ENCODE measurements around the gene NEK11.

DNA sequence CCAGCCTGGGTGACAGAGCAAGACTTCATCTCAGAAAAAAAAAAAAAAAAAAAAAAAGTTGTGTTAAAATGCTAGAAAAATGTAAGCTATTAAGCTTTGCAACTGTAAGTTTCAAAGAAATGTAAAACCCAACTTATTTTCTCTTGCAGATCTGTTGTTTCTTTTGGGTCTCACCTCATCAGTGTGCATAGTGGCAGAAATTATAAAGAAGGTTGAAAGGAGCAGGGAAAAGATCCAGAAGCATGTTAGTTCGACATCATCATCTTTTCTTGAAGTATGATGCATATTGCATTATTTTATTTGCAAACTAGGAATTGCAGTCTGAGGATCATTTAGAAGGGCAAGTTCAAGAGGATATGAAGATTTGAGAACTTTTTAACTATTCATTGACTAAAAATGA lies 25.6 kb upstream of the NEK11 start:
- TF ChIP-seq, protein P1, sequence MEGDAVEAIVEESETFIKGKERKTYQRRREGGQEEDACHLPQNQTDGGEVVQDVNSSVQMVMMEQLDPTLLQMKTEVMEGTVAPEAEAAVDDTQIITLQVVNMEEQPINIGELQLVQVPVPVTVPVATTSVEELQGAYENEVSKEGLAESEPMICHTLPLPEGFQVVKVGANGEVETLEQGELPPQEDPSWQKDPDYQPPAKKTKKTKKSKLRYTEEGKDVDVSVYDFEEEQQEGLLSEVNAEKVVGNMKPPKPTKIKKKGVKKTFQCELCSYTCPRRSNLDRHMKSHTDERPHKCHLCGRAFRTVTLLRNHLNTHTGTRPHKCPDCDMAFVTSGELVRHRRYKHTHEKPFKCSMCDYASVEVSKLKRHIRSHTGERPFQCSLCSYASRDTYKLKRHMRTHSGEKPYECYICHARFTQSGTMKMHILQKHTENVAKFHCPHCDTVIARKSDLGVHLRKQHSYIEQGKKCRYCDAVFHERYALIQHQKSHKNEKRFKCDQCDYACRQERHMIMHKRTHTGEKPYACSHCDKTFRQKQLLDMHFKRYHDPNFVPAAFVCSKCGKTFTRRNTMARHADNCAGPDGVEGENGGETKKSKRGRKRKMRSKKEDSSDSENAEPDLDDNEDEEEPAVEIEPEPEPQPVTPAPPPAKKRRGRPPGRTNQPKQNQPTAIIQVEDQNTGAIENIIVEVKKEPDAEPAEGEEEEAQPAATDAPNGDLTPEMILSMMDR (IDR thresholded peaks at IDR 0.05; ENCODE audit: insufficient read depth, low read depth, low read length) = no peak
- no peak for TF ChIP-seq EZH2 (IDR thresholded peaks at IDR 0.05; ENCODE audit: insufficient read depth, low read length)
